GM12892 (cell line): ENCODE measurements around the gene MPC1.
"Not testable (repeated sequence)": the region's sequence is repeated elsewhere in the genome, so short reads cannot be mapped to it uniquely, and the experiment has no call there.

ENCODE experiments used
- DNase-seq: peaks from one replicate; pipeline ENCODE4 v3.0.0; 2011; ENCODE audit not compliant: insufficient read length
- FAIRE-seq: peaks from 2 replicates; lab custom pipeline; 2011; peaks lifted over from hg19 to GRCh38; lab: Jason Lieb, UNC
- POLR2A ChIP-seq: IDR thresholded peaks from 2 replicates; pipeline ENCODE4 v1.6.1; 2011; ENCODE audit warnings: low read depth, low read length, control low read depth
- POLR2AphosphoS5 ChIP-seq: IDR thresholded peaks from 2 replicates; pipeline ENCODE4 v1.6.1; 2011; ENCODE audit warnings: low read depth, low read length, control low read depth
- TAF1 ChIP-seq: IDR thresholded peaks from 2 replicates; pipeline ENCODE4 v1.6.1; 2011; ENCODE audit warnings: low read depth, mild to moderate bottlenecking, control low read depth, low read length, borderline replicate concordance

MPC1 gene

DNA sequence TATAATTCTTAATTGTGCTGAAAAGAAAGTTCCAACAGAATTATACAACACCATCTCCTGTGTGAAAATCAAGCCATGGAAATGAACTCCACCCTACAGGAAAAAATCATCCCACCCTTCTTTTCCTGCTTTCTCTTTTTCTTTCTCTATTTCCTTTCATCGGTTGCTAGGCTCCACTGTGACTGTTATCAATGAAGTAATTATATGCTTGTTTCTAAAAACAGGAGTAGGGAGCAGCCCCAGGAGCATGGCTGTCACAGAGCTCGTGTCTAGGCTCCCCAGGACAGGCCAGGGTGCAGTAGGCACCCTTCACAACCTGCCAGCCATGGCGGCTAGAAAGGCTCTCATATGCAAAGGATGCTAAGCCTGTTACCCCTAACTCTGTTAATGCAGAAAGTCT, 13.0 kb downstream of the MPC1 start:
- TF ChIP-seq POLR2AphosphoS5, result no peak
- TF ChIP-seq POLR2A, result no peak
- no peak for TF ChIP-seq TAF1
- DNase-seq (no peak), FAIRE-seq (no peak)

DNA sequence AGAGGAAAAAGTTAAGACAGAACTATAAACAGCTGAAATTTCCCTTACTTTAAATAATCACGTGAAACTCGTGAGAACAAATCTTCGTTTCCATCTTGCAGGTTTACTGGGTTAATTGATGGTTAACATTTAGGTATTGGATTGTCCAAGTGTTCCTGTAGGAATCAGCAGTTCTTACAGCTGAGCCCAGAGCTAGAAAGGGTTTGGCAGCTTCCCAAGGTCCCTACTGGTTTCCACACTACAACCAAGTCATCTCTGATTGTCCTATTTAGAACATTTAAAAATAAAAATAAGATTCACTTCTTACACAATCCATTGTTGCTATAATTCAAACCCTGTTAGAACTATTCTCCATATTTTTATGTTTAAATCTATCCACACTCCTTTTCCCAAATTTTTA, 15.8 kb downstream of the MPC1 start:
- FAIRE-seq, result no peak
- TF ChIP-seq POLR2AphosphoS5, result no peak
- no peak for TF ChIP-seq POLR2A
- no peak for TF ChIP-seq TAF1
- DNase-seq, result no peak

- no peak for FAIRE-seq
- TF ChIP-seq TAF1 (no peak), POLR2AphosphoS5 (no peak), POLR2A (no peak)
- DNase-seq, result no peak
Observed at GRCh38 chr6:166365806-166366205, 16.9 kb downstream of the MPC1 start.

GRCh38 chr6:166365221-166365620, 17.5 kb downstream of the MPC1 start:
- FAIRE-seq (no peak), DNase-seq (no peak)
- TF ChIP-seq TAF1, result no peak
- TF ChIP-seq POLR2AphosphoS5, result no peak
- no peak for TF ChIP-seq POLR2A

GRCh38 chr6:166364456-166364855, 18.3 kb downstream of the MPC1 start:
- TF ChIP-seq POLR2AphosphoS5 (no peak), TAF1 (no peak), POLR2A (no peak)
- DNase-seq (no peak), FAIRE-seq (no peak)

- not testable (repeated sequence) for FAIRE-seq
Observed at GRCh38 chr6:166362427-166362826, 20.3 kb downstream of the MPC1 start.

DNA sequence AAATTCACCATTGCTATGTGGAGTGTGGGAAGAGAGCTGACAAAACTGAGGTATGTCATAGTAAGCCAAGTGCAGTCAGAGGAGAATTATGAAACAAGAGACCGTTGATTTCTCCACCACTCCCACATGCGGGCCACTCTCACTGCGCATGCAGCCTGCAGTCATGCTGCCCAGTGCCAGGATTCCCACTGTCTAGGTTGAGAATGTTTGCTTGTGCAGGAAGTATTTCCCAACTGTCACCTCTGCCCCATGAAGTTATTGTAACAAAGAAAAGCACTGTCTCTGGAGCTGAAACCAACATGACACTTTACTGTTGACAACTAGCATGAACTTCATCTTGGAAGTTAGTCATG, 21.7 kb downstream of the MPC1 start:
- TF ChIP-seq TAF1 (no peak), POLR2A (no peak), POLR2AphosphoS5 (no peak)
- FAIRE-seq, result no peak
- no peak for DNase-seq

More at GRCh38 chr6:166362427-166362826, 20.3 kb downstream of the MPC1 start:
- not testable (repeated sequence) for DNase-seq

- TF ChIP-seq POLR2A, result no peak
- no peak for TF ChIP-seq TAF1
- no peak for TF ChIP-seq POLR2AphosphoS5
- DNase-seq, result no peak
- FAIRE-seq, result no peak
Observed at GRCh38 chr6:166360243-166361076, 22.3 kb downstream of the MPC1 start.

- FAIRE-seq, result no peak
- DNase-seq, result no peak
- TF ChIP-seq POLR2AphosphoS5 (no peak), TAF1 (no peak), POLR2A (no peak)
Observed at GRCh38 chr6:166355552-166355951, 27.2 kb downstream of the MPC1 start.

DNA sequence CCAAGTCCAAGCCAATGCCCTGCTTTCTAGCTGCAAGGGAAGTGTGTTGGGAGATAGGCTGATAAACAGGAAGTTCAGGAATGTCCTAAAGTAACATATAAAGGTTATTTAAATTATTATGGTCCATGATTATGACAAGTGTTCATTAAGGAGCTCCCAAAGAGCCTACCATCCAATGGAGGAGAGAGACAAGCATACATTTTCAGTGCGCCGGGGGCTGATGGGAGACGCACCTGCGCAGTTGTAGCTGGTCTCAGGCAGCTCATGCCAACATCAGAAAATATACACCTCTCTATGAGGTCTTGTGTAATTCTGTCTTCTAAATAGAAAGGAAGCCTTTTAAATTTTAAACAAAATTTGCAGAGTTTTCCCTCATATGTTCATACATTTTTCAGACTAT, 27.8 kb downstream of the MPC1 start:
- DNase-seq, result no peak
- no peak for TF ChIP-seq POLR2AphosphoS5
- TF ChIP-seq TAF1, result no peak
- no peak for TF ChIP-seq POLR2A
- no peak for FAIRE-seq

DNA sequence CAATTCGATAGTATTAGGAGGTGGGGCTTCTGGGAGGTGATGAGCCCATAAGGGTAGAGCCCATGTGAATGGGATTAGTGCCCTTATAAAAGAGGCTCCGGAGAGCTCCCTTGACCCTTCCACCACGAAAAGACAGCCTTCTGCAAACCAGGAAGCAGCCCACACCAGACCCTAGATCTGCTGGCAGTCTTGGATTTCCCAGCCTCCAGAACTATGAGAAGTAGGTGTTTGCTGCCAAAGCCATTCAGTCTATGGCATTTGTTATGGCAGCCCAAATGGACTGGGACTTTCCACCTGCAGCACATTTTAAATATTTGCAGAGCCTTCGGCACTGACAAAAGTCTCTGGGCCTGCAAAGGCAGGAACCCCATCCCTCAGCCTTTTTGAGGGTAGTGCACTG, 28.6 kb downstream of the MPC1 start:
- FAIRE-seq (no peak), DNase-seq (no peak)
- TF ChIP-seq POLR2AphosphoS5 (no peak), POLR2A (no peak), TAF1 (no peak)

GRCh38 chr6:166353507-166353906, 29.2 kb downstream of the MPC1 start:
- FAIRE-seq, result no peak
- no peak for DNase-seq
- TF ChIP-seq POLR2AphosphoS5 (no peak), POLR2A (no peak), TAF1 (no peak)

GRCh38 chr6:166352923-166353322, 29.8 kb downstream of the MPC1 start:
- TF ChIP-seq POLR2A (no peak), TAF1 (no peak), POLR2AphosphoS5 (no peak)
- DNase-seq, result no peak
- FAIRE-seq, result no peak
